HepG2 (cell line): ENCODE data around the gene GNAI2. TPM values are rescaled to one million over a fixed set of nuclear protein-coding genes. Genes with fewer than 3 reads are reported as not detected.

Source experiments
- AHR ChIP-seq: IDR thresholded peaks from 2 replicates; pipeline ENCODE4 v1.6.1; 2018; ENCODE audit warnings: missing genetic modification reagents, missing compliant biosample characterization
- AKAP8 ChIP-seq: sonication (generic); formaldehyde crosslinking; IDR thresholded peaks from 2 replicates; pipeline ENCODE4 v1.5.1; 2020; ENCODE audit warnings: mild to moderate bottlenecking, missing genetic modification reagents
- ARNT2 ChIP-seq: sonication (generic); formaldehyde crosslinking; IDR thresholded peaks from 2 replicates; pipeline ENCODE4 v1.8.0; 2022; ENCODE audit warnings: mild to moderate bottlenecking, low read depth, missing genetic modification reagents, moderate library complexity
- FOSL1 ChIP-seq: sonication (generic); formaldehyde crosslinking; IDR thresholded peaks from 2 replicates; pipeline ENCODE4 v1.9.0; 2021; ENCODE audit warnings: missing genetic modification reagents, borderline replicate concordance
- GTF2F1 ChIP-seq: fragments of 150-350 bp; IDR thresholded peaks from 2 replicates; pipeline ENCODE4 v1.6.1; 2014; ENCODE audit warnings: low read length
- MATR3 ChIP-seq: sonication (generic); formaldehyde crosslinking; IDR thresholded peaks from 2 replicates; pipeline ENCODE4 v1.4.0; 2020; ENCODE audit warnings: missing genetic modification reagents
- MTF1 ChIP-seq: sonication (generic); formaldehyde crosslinking; IDR thresholded peaks from 2 replicates; pipeline ENCODE4 v1.5.0; 2020; ENCODE audit warnings: missing genetic modification reagents
- POLR2AphosphoS2 ChIP-seq: IDR thresholded peaks from 2 replicates; pipeline ENCODE4 v1.6.1; 2011; ENCODE audit warnings: low read depth, low read length, improper control_type of control experiment
- REXO4 ChIP-seq: sonication (generic); formaldehyde crosslinking; IDR thresholded peaks from 2 replicates; pipeline ENCODE4 v1.8.0; 2022; ENCODE audit warnings: missing genetic modification reagents, mild to moderate bottlenecking, borderline replicate concordance
- SALL2 ChIP-seq: sonication (generic); formaldehyde crosslinking; IDR thresholded peaks from 2 replicates; pipeline ENCODE4 v1.8.1; 2023; ENCODE audit warnings: mild to moderate bottlenecking, missing genetic modification reagents, inconsistent platforms
- SNAPC2 ChIP-seq: sonication (generic); formaldehyde crosslinking; IDR thresholded peaks from 2 replicates; pipeline ENCODE4 v1.8.1; 2022; ENCODE audit warnings: mild to moderate bottlenecking, missing genetic modification reagents
- YY1 ChIP-seq: IDR thresholded peaks from 2 replicates; pipeline ENCODE4 v1.6.1; 2011; ENCODE audit warnings: low read length, low read depth, moderate library complexity, mild to moderate bottlenecking; ENCODE audit not compliant: insufficient read depth, insufficient replicate concordance
- ZEB1 ChIP-seq: IDR thresholded peaks from 2 replicates; pipeline ENCODE4 v1.6.1; 2012; ENCODE audit warnings: mild to moderate bottlenecking, low read depth, inconsistent platforms; ENCODE audit not compliant: insufficient replicate concordance
- ZFX ChIP-seq: sonication (generic); formaldehyde crosslinking; IDR thresholded peaks from 2 replicates; pipeline ENCODE4 v1.4.0; 2020; ENCODE audit warnings: mild to moderate bottlenecking, low read depth, missing genetic modification reagents, moderate library complexity
- ZNF207 ChIP-seq: fragments of 450-650 bp; IDR thresholded peaks from 2 replicates; pipeline ENCODE4 v1.6.1; 2016; ENCODE audit warnings: antibody characterized with exemption, borderline replicate concordance
- ZNF24 ChIP-seq: fragments of 450-650 bp; IDR thresholded peaks from 2 replicates; pipeline ENCODE4 v1.6.1; 2017; ENCODE audit warnings: antibody characterized with exemption, mild to moderate bottlenecking
- ZNF292 ChIP-seq: sonication (generic); formaldehyde crosslinking; IDR thresholded peaks from 2 replicates; pipeline ENCODE4 v1.8.1; 2022; ENCODE audit warnings: mild to moderate bottlenecking, low read depth, missing genetic modification reagents, borderline replicate concordance
- ZNF460 ChIP-seq: sonication (generic); formaldehyde crosslinking; IDR thresholded peaks from 2 replicates; pipeline ENCODE4 v1.5.1; 2020; ENCODE audit warnings: missing genetic modification reagents, mild to moderate bottlenecking, borderline replicate concordance
- ZSCAN20 ChIP-seq: sonication (generic); formaldehyde crosslinking; IDR thresholded peaks from 2 replicates; pipeline ENCODE4 v1.4.0; 2020; ENCODE audit warnings: missing genetic modification reagents, mild to moderate bottlenecking, borderline replicate concordance
- polyA plus RNA-seq, 8 experiments: library from polyadenylated mRNA; depleted of rRNA in 3 of 8; stranded (reverse) in 7 of 8; unstranded in 1 of 8; fragments of >200 nt; fragmentation: Illumina TruSeq in 4 of 8; extraction: Trizol in 4 of 8; gene quantifications; 2 replicates each; pipeline versions ENCODE4 v1.2.1 to v1.2.3, GENCODE V29; 2011 to 2016; ENCODE audit warnings: low read depth in 4 of 8, missing spikeins in 1 of 8, mixed read lengths in 1 of 8; ENCODE audit not compliant: insufficient read depth in 1 of 8
- total RNA-seq, 5 experiments: library from RNA; depleted of rRNA; stranded (reverse); fragments of >200 nt; fragmentation: Illumina TruSeq; extraction: Trizol; gene quantifications; 2 replicates each; pipeline ENCODE4 v1.2.3, GENCODE V29; 2016; ENCODE audit warnings: low read depth in 1 of 5
- TF ChIP-seq, protein P1 (sequence below): sonication (generic); formaldehyde crosslinking; IDR thresholded peaks from 2 replicates; pipeline ENCODE4 v1.9.0; 2021; ENCODE audit warnings: mild to moderate bottlenecking, missing genetic modification reagents
- TF ChIP-seq, protein P2 (sequence below): sonication (generic); formaldehyde crosslinking; IDR thresholded peaks from 2 replicates; pipeline ENCODE4 v1.8.1; 2023; ENCODE audit warnings: missing genetic modification reagents, inconsistent platforms, borderline replicate concordance

Gene GNAI2
- total and polyA plus RNA-seq, 2 of the 13 experiments (the other 11 are each of a cell fraction or from before 2014, with no cell fraction given): 51.1 to 66.2 TPM

DNA sequence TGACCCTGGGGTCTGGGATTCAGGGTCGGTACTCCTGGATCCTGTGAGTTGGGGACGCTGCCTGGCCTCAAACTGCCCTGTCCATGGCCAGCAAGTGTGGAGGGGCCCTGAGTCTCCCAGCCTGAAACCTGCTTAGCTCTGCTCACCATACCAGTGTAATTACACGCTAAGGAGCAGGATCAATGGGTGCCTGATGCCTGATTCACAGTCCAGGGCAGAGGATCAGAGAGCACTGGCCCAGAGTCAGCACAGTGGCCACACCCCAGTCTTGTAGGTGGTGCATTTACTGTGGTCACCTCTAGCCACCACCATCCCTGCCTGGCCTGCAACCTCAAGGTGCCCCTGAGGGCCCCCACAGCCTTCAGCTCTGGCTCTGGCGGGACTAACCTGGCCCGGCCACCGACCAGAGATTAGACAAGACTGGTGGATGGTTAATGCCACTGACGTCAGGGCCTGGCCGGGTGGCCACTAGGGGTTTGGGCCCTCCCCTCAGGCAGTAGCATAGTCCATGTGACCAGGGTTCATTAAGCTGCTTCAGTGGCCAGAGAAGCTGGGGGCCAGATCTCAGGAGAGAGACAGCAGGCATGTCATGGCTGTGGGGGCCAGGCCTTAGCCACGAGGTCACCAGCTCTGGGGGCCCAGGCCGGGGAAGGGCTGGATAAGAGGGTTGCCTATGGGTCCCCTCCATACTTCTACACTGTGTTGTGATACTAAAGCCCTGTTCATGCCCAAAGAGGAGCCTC is 34.3 kb upstream of the GNAI2 start (continued):
- TF ChIP-seq ZSCAN20 (CRISPR knock-in tag) (no peak), AKAP8 (CRISPR knock-in tag) (no peak), FOSL1 (CRISPR knock-in tag) (no peak), REXO4 (CRISPR knock-in tag) (no peak), ZEB1 (no peak), POLR2AphosphoS2 (no peak), ZNF292 (CRISPR knock-in tag) (peak; percentile 75; the same call in 1 of the 2 replicates), GTF2F1 (0 out of 2 replicates have a peak, but pooled peaks have one; percentile 43), SALL2 (CRISPR knock-in tag) (no peak), ZFX (CRISPR knock-in tag) (peak; percentile 86), ZNF460 (CRISPR knock-in tag) (no peak), ARNT2 (no peak), YY1 (no peak), AHR (CRISPR knock-in tag) (no peak), MATR3 (CRISPR knock-in tag) (no peak), ZNF207 (no peak), ZNF24 (no peak), MTF1 (no peak), SNAPC2 (CRISPR knock-in tag) (no peak)
- TF ChIP-seq, protein P1, sequence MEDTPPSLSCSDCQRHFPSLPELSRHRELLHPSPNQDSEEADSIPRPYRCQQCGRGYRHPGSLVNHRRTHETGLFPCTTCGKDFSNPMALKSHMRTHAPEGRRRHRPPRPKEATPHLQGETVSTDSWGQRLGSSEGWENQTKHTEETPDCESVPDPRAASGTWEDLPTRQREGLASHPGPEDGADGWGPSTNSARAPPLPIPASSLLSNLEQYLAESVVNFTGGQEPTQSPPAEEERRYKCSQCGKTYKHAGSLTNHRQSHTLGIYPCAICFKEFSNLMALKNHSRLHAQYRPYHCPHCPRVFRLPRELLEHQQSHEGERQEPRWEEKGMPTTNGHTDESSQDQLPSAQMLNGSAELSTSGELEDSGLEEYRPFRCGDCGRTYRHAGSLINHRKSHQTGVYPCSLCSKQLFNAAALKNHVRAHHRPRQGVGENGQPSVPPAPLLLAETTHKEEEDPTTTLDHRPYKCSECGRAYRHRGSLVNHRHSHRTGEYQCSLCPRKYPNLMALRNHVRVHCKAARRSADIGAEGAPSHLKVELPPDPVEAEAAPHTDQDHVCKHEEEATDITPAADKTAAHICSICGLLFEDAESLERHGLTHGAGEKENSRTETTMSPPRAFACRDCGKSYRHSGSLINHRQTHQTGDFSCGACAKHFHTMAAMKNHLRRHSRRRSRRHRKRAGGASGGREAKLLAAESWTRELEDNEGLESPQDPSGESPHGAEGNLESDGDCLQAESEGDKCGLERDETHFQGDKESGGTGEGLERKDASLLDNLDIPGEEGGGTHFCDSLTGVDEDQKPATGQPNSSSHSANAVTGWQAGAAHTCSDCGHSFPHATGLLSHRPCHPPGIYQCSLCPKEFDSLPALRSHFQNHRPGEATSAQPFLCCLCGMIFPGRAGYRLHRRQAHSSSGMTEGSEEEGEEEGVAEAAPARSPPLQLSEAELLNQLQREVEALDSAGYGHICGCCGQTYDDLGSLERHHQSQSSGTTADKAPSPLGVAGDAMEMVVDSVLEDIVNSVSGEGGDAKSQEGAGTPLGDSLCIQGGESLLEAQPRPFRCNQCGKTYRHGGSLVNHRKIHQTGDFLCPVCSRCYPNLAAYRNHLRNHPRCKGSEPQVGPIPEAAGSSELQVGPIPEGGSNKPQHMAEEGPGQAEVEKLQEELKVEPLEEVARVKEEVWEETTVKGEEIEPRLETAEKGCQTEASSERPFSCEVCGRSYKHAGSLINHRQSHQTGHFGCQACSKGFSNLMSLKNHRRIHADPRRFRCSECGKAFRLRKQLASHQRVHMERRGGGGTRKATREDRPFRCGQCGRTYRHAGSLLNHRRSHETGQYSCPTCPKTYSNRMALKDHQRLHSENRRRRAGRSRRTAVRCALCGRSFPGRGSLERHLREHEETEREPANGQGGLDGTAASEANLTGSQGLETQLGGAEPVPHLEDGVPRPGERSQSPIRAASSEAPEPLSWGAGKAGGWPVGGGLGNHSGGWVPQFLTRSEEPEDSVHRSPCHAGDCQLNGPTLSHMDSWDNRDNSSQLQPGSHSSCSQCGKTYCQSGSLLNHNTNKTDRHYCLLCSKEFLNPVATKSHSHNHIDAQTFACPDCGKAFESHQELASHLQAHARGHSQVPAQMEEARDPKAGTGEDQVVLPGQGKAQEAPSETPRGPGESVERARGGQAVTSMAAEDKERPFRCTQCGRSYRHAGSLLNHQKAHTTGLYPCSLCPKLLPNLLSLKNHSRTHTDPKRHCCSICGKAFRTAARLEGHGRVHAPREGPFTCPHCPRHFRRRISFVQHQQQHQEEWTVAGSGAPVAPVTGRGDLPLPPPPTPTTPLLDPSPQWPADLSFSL: no peak
- TF ChIP-seq, protein P2, sequence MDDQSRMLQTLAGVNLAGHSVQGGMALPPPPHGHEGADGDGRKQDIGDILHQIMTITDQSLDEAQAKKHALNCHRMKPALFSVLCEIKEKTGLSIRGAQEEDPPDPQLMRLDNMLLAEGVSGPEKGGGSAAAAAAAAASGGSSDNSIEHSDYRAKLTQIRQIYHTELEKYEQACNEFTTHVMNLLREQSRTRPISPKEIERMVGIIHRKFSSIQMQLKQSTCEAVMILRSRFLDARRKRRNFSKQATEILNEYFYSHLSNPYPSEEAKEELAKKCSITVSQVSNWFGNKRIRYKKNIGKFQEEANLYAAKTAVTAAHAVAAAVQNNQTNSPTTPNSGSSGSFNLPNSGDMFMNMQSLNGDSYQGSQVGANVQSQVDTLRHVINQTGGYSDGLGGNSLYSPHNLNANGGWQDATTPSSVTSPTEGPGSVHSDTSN (CRISPR knock-in tag): no peak
